H9 (cell line): Measurements from ENCODE around the gene PSMA6. TPM values are rescaled to one million over a fixed set of nuclear protein-coding genes. Genes with fewer than 3 reads are reported as not detected.

Experiments used
- DNase-seq: peaks from one replicate; pipeline ENCODE4 v3.0.0-alpha.2; 2017
- H2AFZ ChIP-seq: one replicate; pipeline ENCODE4 v1.6.1; 2013; ENCODE audit warnings: mild to moderate bottlenecking, low read length, control low read depth, moderate library complexity
- H2AK5ac ChIP-seq: 2 replicates; pipeline ENCODE4 v1.6.1; 2013; ENCODE audit warnings: low read length, control low read depth, mixed read lengths; ENCODE audit not compliant: insufficient read length
- H2BK120ac ChIP-seq: one replicate; pipeline ENCODE4 v1.6.1; 2013; ENCODE audit warnings: low read depth, mild to moderate bottlenecking, low read length, control low read depth, inconsistent platforms; ENCODE audit not compliant: poor library complexity, severe bottlenecking
- H2BK12ac ChIP-seq: 2 replicates; pipeline ENCODE4 v1.6.1; 2013; ENCODE audit warnings: low read length, control low read depth, mixed read lengths, low read depth; ENCODE audit not compliant: insufficient read length
- H2BK15ac ChIP-seq: 2 replicates; pipeline ENCODE4 v1.6.1; 2013; ENCODE audit warnings: low read depth, low read length, control low read depth
- H2BK20ac ChIP-seq: one replicate; pipeline ENCODE4 v1.6.1; 2013; ENCODE audit warnings: low read depth, mild to moderate bottlenecking, low read length, control low read depth, inconsistent platforms; ENCODE audit not compliant: poor library complexity, severe bottlenecking
- H2BK5ac ChIP-seq: 2 replicates; pipeline ENCODE4 v1.6.1; 2013; ENCODE audit warnings: low read length, control low read depth, mixed read lengths; ENCODE audit not compliant: insufficient read length
- H3K14ac ChIP-seq: 2 replicates; pipeline ENCODE4 v1.6.1; 2013; ENCODE audit warnings: low read length, control low read depth; ENCODE audit not compliant: insufficient read depth
- H3K18ac ChIP-seq: 2 replicates; pipeline ENCODE4 v1.6.1; 2013; ENCODE audit warnings: low read depth, mild to moderate bottlenecking, mixed read lengths, low read length, control low read depth; ENCODE audit not compliant: insufficient read length
- H3K23ac ChIP-seq: 2 replicates; pipeline ENCODE4 v1.6.1; 2013; ENCODE audit warnings: low read length, control low read depth, mixed read lengths, low read depth; ENCODE audit not compliant: insufficient read length
- H3K23me2 ChIP-seq: 2 replicates; pipeline ENCODE4 v1.6.1; 2013; ENCODE audit warnings: low read depth, mild to moderate bottlenecking, mixed read lengths, low read length, control low read depth; ENCODE audit not compliant: insufficient read length, poor library complexity, severe bottlenecking
- H3K27ac ChIP-seq: 2 replicates; pipeline ENCODE4 v1.5.1; 2013; ENCODE audit warnings: low read length, control low read depth, mixed read lengths, low read depth; ENCODE audit not compliant: insufficient read length
- H3K27me3 ChIP-seq: 2 replicates; pipeline ENCODE4 v1.6.1; 2013; ENCODE audit warnings: low read length, control low read depth, inconsistent platforms; ENCODE audit not compliant: insufficient read depth
- H3K4ac ChIP-seq: 2 replicates; pipeline ENCODE4 v1.6.1; 2013; ENCODE audit warnings: low read depth, mild to moderate bottlenecking, control low read depth, inconsistent platforms, low read length, moderate library complexity
- H3K4me1 ChIP-seq: 2 replicates; pipeline ENCODE4 v1.6.1; 2013; ENCODE audit warnings: low read length, control low read depth, inconsistent platforms; ENCODE audit not compliant: insufficient read depth
- H3K4me2 ChIP-seq: 2 replicates; pipeline ENCODE4 v1.6.1; 2013; ENCODE audit warnings: low read length, control low read depth, mixed read lengths; ENCODE audit not compliant: insufficient read length, insufficient read depth
- H3K56ac ChIP-seq: 2 replicates; pipeline ENCODE4 v1.6.1; 2013; ENCODE audit warnings: low read depth, mild to moderate bottlenecking, mixed read lengths, low read length, control low read depth; ENCODE audit not compliant: insufficient read length
- H3K79me1 ChIP-seq: 2 replicates; pipeline ENCODE4 v1.6.1; 2013; ENCODE audit warnings: low read depth, mild to moderate bottlenecking, moderate library complexity, low read length, control low read depth, inconsistent platforms; ENCODE audit not compliant: insufficient read depth, poor library complexity, severe bottlenecking
- H3K79me2 ChIP-seq: 2 replicates; pipeline ENCODE4 v1.6.1; 2013; ENCODE audit warnings: low read length, control low read depth, inconsistent platforms; ENCODE audit not compliant: insufficient read depth
- H3K9ac ChIP-seq: 2 replicates; pipeline ENCODE4 v1.6.1; 2013; ENCODE audit warnings: low read length, control low read depth, mixed read lengths; ENCODE audit not compliant: insufficient read length; ENCODE audit errors: extremely low read depth
- H3K9me3 ChIP-seq: one replicate; pipeline ENCODE4 v1.6.1; 2013; ENCODE audit warnings: low read depth, low read length, inconsistent platforms; ENCODE audit not compliant: control insufficient read depth
- H3T11ph ChIP-seq: one replicate; pipeline ENCODE4 v1.6.1; 2013; ENCODE audit warnings: mild to moderate bottlenecking, low read length, control low read depth, inconsistent platforms
- H4K20me1 ChIP-seq: one replicate; pipeline ENCODE4 v1.6.1; 2013; ENCODE audit not compliant: control insufficient read depth, insufficient read length, insufficient read depth
- H4K5ac ChIP-seq: 2 replicates; pipeline ENCODE4 v1.6.1; 2013; ENCODE audit warnings: low read depth, mild to moderate bottlenecking, mixed read lengths, low read length, control low read depth; ENCODE audit not compliant: insufficient read length
- H4K8ac ChIP-seq: replicated peaks from 2 replicates; pipeline ENCODE4 v1.6.1; 2013; ENCODE audit warnings: low read length, control low read depth, mixed read lengths, low read depth; ENCODE audit not compliant: insufficient read length
- H4K91ac ChIP-seq: 2 replicates; pipeline ENCODE4 v1.6.1; 2013; ENCODE audit warnings: low read depth, mild to moderate bottlenecking, moderate library complexity, mixed read lengths, low read length, control low read depth; ENCODE audit not compliant: insufficient read length
- H3K27ac Mint-ChIP-seq, 3 experiments: 2 replicates in 2 of 3; 3 replicates in 1 of 3; pipeline ENCODE4 v1.8.0; 2020 to 2021; ENCODE audit warnings: mixed read lengths in 3 of 3, mild to moderate bottlenecking in 1 of 3, moderate library complexity in 1 of 3
- H3K27me3 Mint-ChIP-seq: 2 replicates; pipeline ENCODE4 v1.8.0; 2021; ENCODE audit warnings: low read depth, mild to moderate bottlenecking, moderate library complexity, mixed read lengths
- H3K36me3 Mint-ChIP-seq, 3 experiments: 2 replicates in 2 of 3; 3 replicates in 1 of 3; pipeline ENCODE4 v1.8.0; 2020 to 2021; ENCODE audit warnings: low read depth in 3 of 3, mixed read lengths in 3 of 3; ENCODE audit not compliant: insufficient read depth in 1 of 3
- H3K4me1 Mint-ChIP-seq, 2 experiments: 2 replicates each; pipeline ENCODE4 v1.8.0; 2020; ENCODE audit warnings: mixed read lengths in 2 of 2
- H3K4me3 Mint-ChIP-seq, 2 experiments: 2 replicates in 1 of 2; 3 replicates in 1 of 2; pipeline ENCODE4 v1.8.0; 2020 to 2021; ENCODE audit warnings: mild to moderate bottlenecking in 2 of 2, mixed read lengths in 2 of 2, moderate library complexity in 1 of 2
- H3K9me3 Mint-ChIP-seq, 2 experiments: 2 replicates in 1 of 2; 3 replicates in 1 of 2; pipeline ENCODE4 v1.8.0; 2020; ENCODE audit warnings: mild to moderate bottlenecking in 2 of 2, mixed read lengths in 2 of 2, moderate library complexity in 1 of 2
- CTCF ChIP-seq: fragments of 200-600 bp; sonication (generic); conservative IDR thresholded peaks from 3 replicates; pipeline ENCODE4 v1.8.0; 2021; ENCODE audit warnings: antibody characterized with exemption, mild to moderate bottlenecking
- WGBS: extraction: QIAGEN DNeasy Blood & Tissue Kit; methylation state at CpG from one replicate; pipeline ENCODE4 v1.1.7; 2013; ENCODE audit warnings: missing lambda C conversion rate, low lambda C conversion rate, mixed read lengths; ENCODE audit not compliant: insufficient read length; ENCODE audit errors: extremely low coverage; 5-methylcytosine and 5-hydroxymethylcytosine counted together
- total RNA-seq: library from RNA; stranded (reverse); gene quantifications from 2 replicates; pipeline ENCODE4 v1.2.1, GENCODE V29; 2021

PSMA6 gene
- total RNA-seq, 1 experiment from 2014 or later, result 255 TPM

- no peak for DNase-seq
- Histone ChIP-seq H3K18ac (no peak overlapping the region), H2BK15ac (no peak overlapping the region), H3K79me2 (no peaks in the 10 kb centered on the region), H2BK120ac (no peak overlapping the region), H3K23me2 (no peaks in the 10 kb centered on the region), H3K14ac (no peak overlapping the region), H4K8ac (no peak overlapping the region), H3K4me1 (no peaks in the 10 kb centered on the region), H2AFZ (no peak overlapping the region), H2BK20ac (no peak overlapping the region), H4K5ac (no peak overlapping the region), H3K56ac (no peak overlapping the region), H3K79me1 (no peaks in the 10 kb centered on the region), H2BK12ac (no peak overlapping the region), H4K20me1 (no peaks in the 10 kb centered on the region), H3K27ac (no peak overlapping the region), H3K27me3 (no peaks in the 10 kb centered on the region), H3K23ac (no peak overlapping the region), H2AK5ac (no peak overlapping the region), H4K91ac (no peak overlapping the region), H3K4ac (no peak overlapping the region), H3K4me2 (no peak overlapping the region), H2BK5ac (no peak overlapping the region), H3K9ac (no peak overlapping the region), H3K9me3 (no peaks in the 10 kb centered on the region), H3T11ph (no peak overlapping the region)
- WGBS, result no CpG with 5 or more reads among the region's 4 CpGs
- Mint-ChIP-seq H3K27ac (peak overlapping the region in 1 of 3 experiments; percentile 78; a peak in 2 of 7 replicates), H3K9me3 (no peaks in the 10 kb centered on the region), H3K36me3 (peaks cover 11 to 38% (median 31%) of the 10 kb centered on the region in 3 experiments; a peak in 6 of 7 replicates), H3K27me3 (no peaks in the 10 kb centered on the region), H3K4me3 (no peak overlapping the region), H3K4me1 (no peaks in the 10 kb centered on the region)
- TF ChIP-seq CTCF, result no peak
These were observed 27.3 kb downstream of the PSMA6 start for GRCh38 chr14:35319509-35319908.
